ENCODE data around the gene ECI1.
A peak's percentile ranks its signal among the peaks of the same experiment; 100 is the strongest.

The ECI1 gene

GRCh38 chr16:2232094-2232990, 19.0 kb downstream of the ECI1 start:
- no peak for DNase-seq

GRCh38 chr16:2231016-2231931, 20.1 kb downstream of the ECI1 start:
- DNase-seq, result no peak

- no peak for DNase-seq
Measured at GRCh38 chr16:2230376-2230775, 21.0 kb downstream of the ECI1 start.

GRCh38 chr16:2229632-2230250, 21.6 kb downstream of the ECI1 start:
- no peak for DNase-seq

GRCh38 chr16:2229091-2229490, 22.3 kb downstream of the ECI1 start:
- no peak for DNase-seq

- DNase-seq, result no peak
Measured at GRCh38 chr16:2228161-2228824, 23.1 kb downstream of the ECI1 start.

- DNase-seq, result no peak
Measured at GRCh38 chr16:2226918-2227317, 24.5 kb downstream of the ECI1 start.

GRCh38 chr16:2226245-2226793, 25.1 kb downstream of the ECI1 start:
- no peak for DNase-seq

- peak; percentile 24 for DNase-seq
Measured at GRCh38 chr16:2223942-2224486, 27.4 kb downstream of the ECI1 start.

GRCh38 chr16:2223221-2223941, 28.0 kb downstream of the ECI1 start, which contains the start of gene E4F1:
E4F1 (plus strand) TSS chr16:2223591; CDS start chr16:2223614, 23 bp downstream.
- DNase-seq, result peak; percentile 100

GRCh38 chr16:2216330-2216729, 35.1 kb downstream of the ECI1 start:
- no peak for DNase-seq

GRCh38 chr16:2214719-2214968, 36.7 kb downstream of the ECI1 start, which contains the start of gene PGP:
PGP (minus strand) TSS chr16:2214840; CDS start chr16:2214777, 63 bp downstream.
- DNase-seq, result no peak

GRCh38 chr16:2213817-2214718, 37.3 kb downstream of the ECI1 start:
- no peak for DNase-seq

GRCh38 chr16:2212362-2213324, 38.7 kb downstream of the ECI1 start:
- no peak for DNase-seq

- no peak for DNase-seq
Measured at GRCh38 chr16:2211923-2212347, 39.5 kb downstream of the ECI1 start.

GRCh38 chr16:2210386-2211365, 40.7 kb downstream of the ECI1 start, which contains the start of gene BRICD5:
BRICD5 (minus strand) TSS chr16:2210863; CDS start chr16:2210833, 30 bp downstream.
- no peak for DNase-seq

GRCh38 chr16:2210009-2210332, 41.4 kb downstream of the ECI1 start:
- DNase-seq, result no peak

All from COR-L47 (cell line).